Renal cortical epithelial cell (primary cell): Measurements from ENCODE around the gene ESR2. TPM values are rescaled to one million over a fixed set of nuclear protein-coding genes. Genes with fewer than 3 reads are reported as not detected.
"Not testable (repeated sequence)": the region's sequence is repeated elsewhere in the genome, so short reads cannot be mapped to it uniquely, and the experiment has no call there.

Experiments
- DNase-seq: peaks from one replicate; pipeline ENCODE4 v3.0.0-alpha.2; 2011; ENCODE audit warnings: low read depth
- total RNA-seq: library from RNA; depleted of rRNA; stranded (reverse); fragments of >200 nt; gene quantifications from 2 replicates; pipeline ENCODE4 v1.2.3, GENCODE V29; 2014

The ESR2 gene
- total RNA-seq, 1 donor from 2014 or later, result 0.20 TPM

DNA sequence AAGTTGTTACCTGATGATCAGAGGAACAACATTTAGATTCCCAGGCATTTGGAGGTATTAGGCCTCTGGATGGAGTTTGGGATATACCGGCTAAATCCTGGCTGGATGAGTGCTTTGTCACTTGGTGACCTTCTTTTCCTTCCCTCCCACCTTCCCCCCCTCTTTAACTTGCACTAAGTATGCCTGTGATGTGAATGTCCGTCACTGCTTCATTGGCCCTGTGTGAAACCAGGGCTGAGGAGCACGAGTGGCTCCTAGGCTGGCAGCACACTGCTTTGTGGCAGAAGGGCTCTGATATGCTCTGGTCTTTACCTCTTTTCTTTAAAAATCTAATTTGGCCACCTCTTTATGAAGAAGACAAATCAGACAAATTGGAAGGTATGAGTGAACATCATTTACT lies 95.7 kb downstream of the ESR2 start:
- DNase-seq, result no peak

- no peak for DNase-seq
Observed at GRCh38 chr14:64197996-64198395, 96.2 kb downstream of the ESR2 start.

GRCh38 chr14:64196814-64197411 lies 97.3 kb downstream of the ESR2 start:
- no peak for DNase-seq

DNA sequence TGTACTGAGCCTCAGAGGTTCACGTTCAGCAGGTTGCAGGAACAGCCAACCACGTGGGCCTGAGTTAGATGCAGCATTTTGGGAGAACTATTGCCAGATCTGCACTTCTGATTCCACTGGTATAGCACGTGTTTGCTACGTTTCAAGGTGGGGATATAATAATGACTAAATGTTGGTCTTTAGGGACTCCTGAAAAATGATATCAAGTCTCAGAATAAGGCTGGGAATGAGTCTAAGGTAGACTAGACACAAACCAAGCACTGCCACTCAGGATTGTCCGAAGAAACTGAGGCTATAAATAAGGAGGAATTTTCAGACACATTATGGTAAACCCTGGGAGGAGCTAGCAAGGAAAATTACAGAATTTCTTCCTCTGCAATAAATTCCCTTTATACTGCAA lies 98.1 kb downstream of the ESR2 start:
- DNase-seq, result no peak

DNA sequence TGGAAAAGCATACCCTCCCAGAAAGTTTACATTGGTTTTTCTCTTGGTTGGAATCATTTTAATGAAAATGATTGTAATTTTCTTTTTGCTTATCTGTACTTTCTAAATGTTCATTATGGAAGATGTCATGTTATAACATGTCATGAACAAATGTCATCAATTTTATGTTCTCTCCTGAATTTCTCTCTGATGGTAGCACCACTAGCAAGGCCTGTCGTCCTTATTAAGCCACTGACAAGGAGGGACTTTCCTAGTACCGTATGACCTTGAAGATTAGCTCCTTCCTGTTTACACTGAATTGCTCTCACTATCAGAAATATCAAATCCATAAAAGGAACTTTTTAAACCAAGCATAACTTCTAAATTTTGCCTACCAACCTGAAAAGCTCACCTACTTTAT lies 99.0 kb downstream of the ESR2 start:
- no peak for DNase-seq

GRCh38 chr14:64194404-64194803 lies 99.8 kb downstream of the ESR2 start:
- no peak for DNase-seq

DNA sequence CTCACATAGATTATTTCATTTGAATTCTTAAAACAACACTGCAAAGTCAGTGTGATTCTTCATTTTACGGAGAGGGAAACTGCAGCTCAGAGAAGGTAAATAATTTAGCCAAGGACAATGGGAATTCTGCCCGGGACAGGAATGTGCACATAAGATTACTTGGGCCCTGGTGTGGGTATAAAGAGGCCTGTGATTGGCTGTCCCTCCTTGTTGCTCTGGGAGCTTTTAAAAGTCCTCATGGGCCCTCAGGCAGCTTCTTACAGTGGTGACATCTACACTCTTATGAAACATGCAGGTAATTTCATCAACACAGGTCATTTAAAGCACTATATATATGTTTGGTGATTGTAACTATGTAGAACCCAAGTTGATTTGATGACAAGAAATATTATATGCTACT lies 100.3 kb downstream of the ESR2 start:
- DNase-seq, result peak; percentile 43

GRCh38 chr14:64191756-64192155 lies 102.4 kb downstream of the ESR2 start:
- DNase-seq, result peak; percentile 56

DNA sequence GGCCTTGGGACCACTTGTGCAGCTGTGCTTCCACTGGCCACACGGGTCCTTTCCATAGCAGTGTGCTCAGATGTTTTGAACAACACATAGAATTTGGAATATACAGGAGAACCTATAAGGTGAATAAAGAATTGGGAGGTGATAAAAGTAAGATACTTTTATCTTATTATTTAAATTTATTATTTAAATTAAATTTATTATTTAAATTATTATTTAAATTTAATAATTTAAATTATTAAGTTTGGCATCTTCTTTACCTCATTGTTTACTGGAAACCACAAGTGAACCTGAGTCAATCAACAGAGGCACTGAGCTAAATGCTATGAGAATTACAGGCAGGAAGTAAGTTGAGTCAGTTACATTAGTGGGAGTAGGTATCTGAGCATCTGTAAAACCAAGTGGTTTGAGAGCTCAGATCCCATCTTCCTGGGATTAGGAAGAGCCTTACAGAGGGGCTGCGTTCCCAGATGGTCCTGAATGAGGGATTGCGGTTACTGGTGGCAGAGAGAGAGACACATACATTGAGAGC lies 103.1 kb downstream of the ESR2 start:
- DNase-seq, result no peak

GRCh38 chr14:64187331-64187730 lies 106.8 kb downstream of the ESR2 start:
- no peak for DNase-seq

GRCh38 chr14:64186231-64187129 lies 107.7 kb downstream of the ESR2 start:
- no peak for DNase-seq

- DNase-seq, result no peak
Observed at GRCh38 chr14:64185184-64185583, 109.0 kb downstream of the ESR2 start.

DNA sequence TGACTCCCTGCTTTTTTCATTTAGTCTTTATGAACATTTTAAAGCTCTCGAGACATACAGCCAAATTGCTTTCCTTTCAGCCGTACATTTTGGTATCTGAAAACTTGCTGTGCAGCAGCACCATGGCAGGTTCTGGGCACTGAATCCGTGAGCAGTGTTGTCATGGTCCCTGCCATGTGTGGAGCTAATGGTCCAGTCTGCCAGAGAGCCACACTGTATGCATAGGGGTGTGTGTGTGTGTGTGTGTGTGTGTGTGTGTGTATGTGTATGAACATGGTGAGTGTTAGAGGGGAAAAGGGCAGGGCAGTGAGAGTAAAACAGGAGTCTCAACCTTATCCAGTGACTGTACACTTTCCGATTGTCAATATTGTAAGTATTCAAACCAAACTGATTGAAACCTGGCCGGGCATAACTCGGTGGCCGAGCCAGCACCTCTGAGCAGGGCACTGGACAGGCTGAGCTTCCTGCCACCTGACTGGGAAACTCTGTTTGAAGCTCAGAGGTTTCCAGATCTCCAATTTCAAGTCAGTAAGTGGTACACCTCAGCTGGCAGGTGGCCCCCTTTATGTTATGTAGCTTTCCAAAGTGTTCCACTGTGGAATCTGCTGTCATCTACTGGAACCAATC lies 110.0 kb downstream of the ESR2 start:
- no peak for DNase-seq

DNA sequence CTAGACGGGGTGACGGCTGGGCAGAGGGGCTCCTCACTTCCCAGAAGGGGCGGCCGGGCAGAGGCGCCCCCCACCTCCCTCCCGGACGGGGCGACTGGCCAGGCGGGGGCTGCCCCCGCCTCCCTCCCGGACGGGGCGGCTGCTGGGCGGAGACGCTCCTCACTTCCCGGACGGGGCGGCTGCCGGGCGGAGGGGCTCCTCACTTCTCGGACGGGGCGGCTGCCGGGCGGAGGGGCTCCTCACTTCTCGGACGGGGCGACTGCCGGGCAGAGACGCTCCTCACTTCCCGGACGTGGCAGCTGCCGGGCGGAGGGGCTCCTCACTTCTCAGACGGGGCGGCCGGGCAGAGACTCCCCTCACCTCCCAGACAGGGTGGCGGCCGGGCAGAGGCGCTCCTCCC lies 111.3 kb downstream of the ESR2 start:
- not testable (repeated sequence) for DNase-seq

GRCh38 chr14:64178814-64179213 lies 115.4 kb downstream of the ESR2 start:
- no peak for DNase-seq

GRCh38 chr14:64176330-64176729 lies 117.8 kb downstream of the ESR2 start:
- no peak for DNase-seq

DNA sequence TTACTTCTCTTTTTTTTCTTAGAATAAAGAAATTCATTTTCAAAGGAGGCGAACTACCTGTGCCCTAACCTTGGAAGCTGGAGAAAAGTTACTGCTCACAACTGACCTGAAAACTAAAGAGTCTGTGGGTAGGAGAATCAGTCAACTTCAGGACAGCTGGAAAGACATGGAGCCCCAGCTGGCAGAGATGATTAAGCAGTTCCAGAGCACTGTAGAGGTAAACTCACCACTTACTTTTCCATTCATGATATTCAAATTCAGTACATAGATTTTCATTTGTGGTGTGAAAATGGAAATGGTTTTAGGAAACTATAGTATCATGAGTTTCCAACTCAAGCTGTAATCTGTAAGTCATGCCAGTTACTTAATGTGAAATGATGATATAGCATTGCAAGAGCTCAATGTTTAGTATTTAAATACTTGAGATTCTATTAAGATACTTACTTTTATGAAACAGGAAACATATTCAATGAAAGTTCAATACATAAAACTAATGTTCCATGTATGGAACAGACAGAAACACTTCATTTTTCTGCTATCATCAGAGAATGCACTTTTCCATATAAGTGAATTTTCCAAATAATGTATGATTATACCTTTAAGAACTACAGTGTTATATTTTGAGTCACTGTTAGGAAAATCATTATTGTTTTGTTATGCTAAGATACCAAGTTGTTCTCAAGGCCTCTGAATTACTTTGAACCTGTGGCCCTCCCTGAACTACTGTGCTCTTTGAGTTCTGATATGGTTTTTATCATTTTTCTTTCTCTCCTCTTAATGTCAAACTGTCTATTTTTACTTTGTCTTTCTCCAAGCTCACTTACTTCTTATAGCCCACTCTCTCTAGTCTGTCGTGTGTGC lies 119.0 kb downstream of the ESR2 start:
- no peak for DNase-seq

GRCh38 chr14:64170181-64170580 lies 124.0 kb downstream of the ESR2 start:
- DNase-seq, result no peak

- no peak for DNase-seq
Observed at GRCh38 chr14:64159588-64159987, 134.6 kb downstream of the ESR2 start.

- DNase-seq, result no peak
Observed at GRCh38 chr14:64158608-64159007, 135.6 kb downstream of the ESR2 start.

- no peak for DNase-seq
Observed at GRCh38 chr14:64149921-64150320, 144.2 kb downstream of the ESR2 start.
